ENCODE results near the gene GCFC2.

The GCFC2 gene

GRCh38 chr2:75729861-75730260 is 19.1 kb upstream of the GCFC2 start:
- peaks cover 6% of the 10 kb centered on the region for H3K27me3 ChIP-seq (ENCODE audit: insufficient read depth, poor library complexity, severe bottlenecking)
- DNase-seq (ENCODE audit: low read depth in 1 of 2, low spot score in 1 of 2) = no peak
- no peak for TF ChIP-seq CTCF (IDR thresholded peaks at IDR 0.05; ENCODE audit: insufficient read depth, low read length)
- TF ChIP-seq SPI1 (IDR thresholded peaks at IDR 0.05; ENCODE audit: borderline replicate concordance, low read depth) = no peak
- no peak for TF ChIP-seq POLR2AphosphoS5 (IDR thresholded peaks at IDR 0.05; ENCODE audit: low read depth)
- no peak for TF ChIP-seq REST (IDR thresholded peaks at IDR 0.05; ENCODE audit: insufficient replicate concordance, low read depth)
- no peak for TF ChIP-seq GABPA (IDR thresholded peaks at IDR 0.05; ENCODE audit: low read depth)

GRCh38 chr2:75728614-75729419 is 18.1 kb upstream of the GCFC2 start:
- TF ChIP-seq GABPA (IDR thresholded peaks at IDR 0.05; ENCODE audit: low read depth) (no peak), SPI1 (IDR thresholded peaks at IDR 0.05; ENCODE audit: borderline replicate concordance, low read depth) (no peak), REST (IDR thresholded peaks at IDR 0.05; ENCODE audit: insufficient replicate concordance, low read depth) (no peak), CTCF (IDR thresholded peaks at IDR 0.05; ENCODE audit: insufficient read depth, low read length) (no peak), POLR2AphosphoS5 (IDR thresholded peaks at IDR 0.05; ENCODE audit: low read depth) (no peak)
- Histone ChIP-seq H3K27ac (replicated peaks) (no peak overlapping the region), H3K4me3 (replicated peaks; ENCODE audit: insufficient read depth, low read length) (no peak overlapping the region), H3K27me3 (ENCODE audit: insufficient read depth, poor library complexity, severe bottlenecking) (peaks cover 6% of the 10 kb centered on the region)
- DNase-seq (ENCODE audit: low read depth in 1 of 2, low spot score in 1 of 2) = no peak

More at GRCh38 chr2:75729861-75730260, 19.1 kb upstream of the GCFC2 start:
- Histone ChIP-seq H3K27ac (replicated peaks) (no peak overlapping the region), H3K4me3 (replicated peaks; ENCODE audit: insufficient read depth, low read length) (no peak overlapping the region)

- no peak overlapping the region for H3K4me3 ChIP-seq (replicated peaks; ENCODE audit: insufficient read depth, low read length)
- no peak for DNase-seq (ENCODE audit: low read depth in 1 of 2, low spot score in 1 of 2)
- TF ChIP-seq CTCF (IDR thresholded peaks at IDR 0.05; ENCODE audit: insufficient read depth, low read length) (no peak), POLR2AphosphoS5 (IDR thresholded peaks at IDR 0.05; ENCODE audit: low read depth) (no peak), REST (IDR thresholded peaks at IDR 0.05; ENCODE audit: insufficient replicate concordance, low read depth) (no peak), GABPA (IDR thresholded peaks at IDR 0.05; ENCODE audit: low read depth) (no peak), SPI1 (IDR thresholded peaks at IDR 0.05; ENCODE audit: borderline replicate concordance, low read depth) (no peak)
- no peak overlapping the region for H3K27ac ChIP-seq (replicated peaks)
- no peaks in the 10 kb centered on the region for H3K27me3 ChIP-seq (ENCODE audit: insufficient read depth, poor library complexity, severe bottlenecking)
Observed at GRCh38 chr2:75722687-75723086, 12.0 kb upstream of the GCFC2 start.
